Activated CD8-positive, alpha-beta T cell treated with anti-CD3 and anti-CD28 coated beads, Interleukin-2, amount 10 ng/mL, durations not matched to agents 7 days and 5 days (primary cell): ENCODE data around the gene DHDH. TPM values are rescaled to one million over a fixed set of nuclear protein-coding genes. Genes with fewer than 3 reads are reported as not detected.
"Not testable (repeated sequence)": the region's sequence is repeated elsewhere in the genome, so short reads cannot be mapped to it uniquely, and the experiment has no call there.

Experiments used
- ATAC-seq: fragments of 150-1000 bp; cut with Tn5 transposase; one replicate; pipeline ENCODE4 v1.10.0; 2021; ENCODE audit warnings: moderate library complexity
- CTCF ChIA-PET: fragments of 350-600 bp; sonication (Branson Sonifier 250); formaldehyde crosslinking; loops from one replicate; lab custom pipeline; 2021; ENCODE audit warnings: antibody characterized with exemption; lab: Charles Lee
- POLR2A ChIA-PET: fragments of 350-600 bp; sonication (Branson Sonifier 250); formaldehyde crosslinking; loops from one replicate; lab custom pipeline; 2021; ENCODE audit warnings: antibody characterized with exemption; lab: Charles Lee
- DNase-seq: peaks from one replicate; pipeline ENCODE4 v3.0.0-alpha.2; 2020
- H3K27ac Mint-ChIP-seq: one replicate; pipeline ENCODE4 v1.8.0; 2021; ENCODE audit warnings: mild to moderate bottlenecking, mixed read lengths
- H3K27me3 Mint-ChIP-seq: one replicate; pipeline ENCODE4 v1.8.0; 2021; ENCODE audit warnings: low read depth, mixed read lengths
- H3K36me3 Mint-ChIP-seq: one replicate; pipeline ENCODE4 v1.8.0; 2021; ENCODE audit warnings: low read depth, mixed read lengths
- H3K4me1 Mint-ChIP-seq: one replicate; pipeline ENCODE4 v1.8.0; 2021; ENCODE audit warnings: low read depth, mixed read lengths
- H3K4me3 Mint-ChIP-seq: one replicate; pipeline ENCODE4 v1.8.0; 2021; ENCODE audit warnings: mild to moderate bottlenecking, mixed read lengths
- H3K9me3 Mint-ChIP-seq: one replicate; pipeline ENCODE4 v1.8.0; 2022; ENCODE audit warnings: mixed read lengths; ENCODE audit not compliant: insufficient read depth
- total RNA-seq, 2 experiments: library from RNA; stranded (reverse); gene quantifications; one replicate each; pipeline ENCODE4 v1.2.3, GENCODE V29; 2021

The DHDH gene
- total RNA-seq: 1 to 10 TPM; 1.6 to 1.9 TPM

DNA sequence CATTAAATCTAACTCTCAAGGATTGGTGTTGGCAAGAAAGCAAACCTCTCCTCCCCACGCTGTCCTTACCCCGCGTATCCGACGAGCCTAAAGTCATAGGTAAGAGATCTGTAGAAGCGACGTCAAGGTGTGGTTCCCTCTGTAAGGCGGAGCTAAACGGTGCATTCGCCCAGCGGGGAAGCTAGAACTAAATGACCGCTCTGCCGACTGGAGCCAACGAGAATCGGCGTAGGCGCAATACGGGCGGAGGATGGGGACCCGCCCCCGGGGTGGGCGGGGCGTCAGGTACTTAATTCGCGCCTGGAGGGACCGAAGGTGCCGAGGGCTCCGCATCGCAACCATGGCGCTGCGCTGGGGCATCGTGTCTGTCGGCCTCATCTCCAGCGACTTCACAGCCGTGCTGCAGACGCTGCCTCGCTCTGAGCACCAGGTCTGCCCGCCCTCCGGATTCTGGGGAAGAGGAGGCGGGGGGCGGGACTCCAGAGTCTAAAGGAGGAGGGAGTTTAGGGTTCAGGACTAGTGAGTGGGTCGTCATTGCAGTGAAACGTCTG, at the start of gene DHDH:
TSS of gene DHDH (plus strand) at position 318 of the 551 bp plus-strand sequence. CDS start at position 341, 23 bp downstream.
- Mint-ChIP-seq H3K27ac (peak within 1 kb of the TSS; percentile 73), H3K4me1 (peaks cover 14% of the 10 kb centered on the region), H3K9me3 (no peaks in the 10 kb centered on the region), H3K4me3 (peak within 1 kb of the TSS; percentile 79), H3K27me3 (peaks cover 3% of the 10 kb centered on the region), H3K36me3 (no peaks in the 10 kb centered on the region)
- ChIA-PET CTCF (interaction anchor here (1.0 to 2.1 kb wide), 6 partner anchors 10 to 145 kb away, joined by 4 to 17 read pairs (median 4); partner anchors contain the start of genes GYS1 and RUVBL2), POLR2A (interaction anchor here (0.9 to 1.5 kb wide), 5 partner anchors 21 to 59 kb away, joined by 3 to 5 read pairs (median 3); partner anchors contain the start of gene NUCB1)
- ATAC-seq (peak; percentile 99), DNase-seq (peak; percentile 92)

GRCh38 chr19:48883726-48884125, 49.8 kb upstream of the DHDH start:
- no peaks in the 10 kb centered on the region for H3K27me3 Mint-ChIP-seq
- H3K9me3 Mint-ChIP-seq: no peaks in the 10 kb centered on the region
- H3K4me1 Mint-ChIP-seq: peaks cover 3% of the 10 kb centered on the region
- H3K27ac Mint-ChIP-seq: no peak overlapping the region
- no peak for DNase-seq
- no peak overlapping the region for H3K4me3 Mint-ChIP-seq
- peaks cover 3% of the 10 kb centered on the region for H3K36me3 Mint-ChIP-seq
- no peak for ATAC-seq
- POLR2A ChIA-PET: no interaction called here
- CTCF ChIA-PET: no interaction called here

GRCh38 chr19:48887861-48888612, 45.5 kb upstream of the DHDH start:
- H3K36me3 Mint-ChIP-seq: no peaks in the 10 kb centered on the region
- CTCF ChIA-PET: interaction anchor here (2.5 kb wide), 1 partner anchor 12 kb away, joined by 10 read pairs; the partner anchor contains the start of gene NUCB1
- H3K9me3 Mint-ChIP-seq: no peaks in the 10 kb centered on the region
- no peaks in the 10 kb centered on the region for H3K4me1 Mint-ChIP-seq
- ATAC-seq (no peak), DNase-seq (no peak)
- H3K27me3 Mint-ChIP-seq: peaks cover 11% of the 10 kb centered on the region
- no peak overlapping the region for H3K27ac Mint-ChIP-seq
- POLR2A ChIA-PET: interaction anchor here (1.1 kb wide), 1 partner anchor 12 kb away, joined by 3 read pairs; no protein-coding TSS in a partner anchor
- no peak overlapping the region for H3K4me3 Mint-ChIP-seq

GRCh38 chr19:48889496-48889895, 44.0 kb upstream of the DHDH start:
- H3K9me3 Mint-ChIP-seq, DNase-seq, ATAC-seq, CTCF ChIA-PET, H3K4me3 Mint-ChIP-seq, H3K27ac Mint-ChIP-seq, H3K36me3 Mint-ChIP-seq, H3K4me1 Mint-ChIP-seq: not testable (repeated sequence)
- POLR2A ChIA-PET: interaction anchor here (1.1 kb wide), 1 partner anchor 10 kb away, joined by 3 read pairs; no protein-coding TSS in a partner anchor
- H3K27me3 Mint-ChIP-seq: peaks cover 15% of the 10 kb centered on the region

DNA sequence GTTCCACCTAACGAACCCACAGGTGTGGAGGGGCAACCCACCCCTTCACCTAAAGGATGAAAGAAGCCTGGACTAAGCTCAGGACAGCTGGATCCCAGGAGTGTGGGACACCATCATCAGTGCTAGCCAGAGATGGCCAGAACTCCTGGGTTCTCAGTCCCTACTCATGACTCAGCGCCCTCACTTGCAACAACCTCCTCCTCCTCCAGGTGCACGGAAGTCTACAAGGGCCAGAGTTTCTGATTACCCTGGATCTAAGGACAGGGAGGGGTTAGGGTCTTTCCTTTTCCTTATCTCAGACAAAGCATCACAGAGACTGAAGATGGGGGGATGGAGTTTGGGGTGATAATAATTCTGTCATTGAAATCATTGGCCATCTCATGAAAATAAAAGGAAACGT, 42.9 kb upstream of the DHDH start:
- H3K4me1 Mint-ChIP-seq: peaks cover 8% of the 10 kb centered on the region
- ATAC-seq (no peak), DNase-seq (no peak)
- peaks cover 25% of the 10 kb centered on the region for H3K27me3 Mint-ChIP-seq
- ChIA-PET POLR2A (no interaction called here), CTCF (no interaction called here)
- H3K27ac Mint-ChIP-seq: no peak overlapping the region
- no peaks in the 10 kb centered on the region for H3K36me3 Mint-ChIP-seq
- H3K9me3 Mint-ChIP-seq: no peaks in the 10 kb centered on the region
- no peak overlapping the region for H3K4me3 Mint-ChIP-seq

DNA sequence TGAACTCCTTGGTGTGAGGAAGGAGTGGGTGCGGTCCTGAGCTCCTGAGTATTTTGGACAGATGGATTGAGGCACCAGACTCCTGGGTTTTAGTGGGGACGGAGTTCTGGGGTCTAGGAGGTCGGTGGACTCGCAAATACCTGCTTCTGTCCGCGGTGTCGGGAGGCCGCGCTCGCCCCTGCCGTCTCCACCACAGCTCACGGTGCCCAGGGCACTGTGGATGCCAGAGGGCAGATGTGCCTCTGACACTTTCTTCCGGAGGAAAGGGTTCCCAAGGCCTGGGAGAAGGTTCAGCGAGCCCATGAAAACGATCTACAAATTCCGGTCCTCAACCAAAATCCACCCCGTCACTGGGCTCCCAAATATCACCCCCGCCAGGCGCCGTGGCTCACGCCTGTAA, 38.3 kb upstream of the DHDH start:
- H3K4me1 Mint-ChIP-seq: peaks cover 26% of the 10 kb centered on the region
- H3K36me3 Mint-ChIP-seq: peaks cover 2% of the 10 kb centered on the region
- H3K27me3 Mint-ChIP-seq: peaks cover 24% of the 10 kb centered on the region
- H3K9me3 Mint-ChIP-seq: no peaks in the 10 kb centered on the region
- ATAC-seq: no peak
- no peak overlapping the region for H3K27ac Mint-ChIP-seq
- CTCF ChIA-PET: interaction anchor here (0.7 to 1.4 kb wide), 2 partner anchors 10 to 304 kb away, joined by 3 to 4 read pairs; no protein-coding TSS in a partner anchor
- H3K4me3 Mint-ChIP-seq: peak overlapping the region; percentile 15
- no peak for DNase-seq
- POLR2A ChIA-PET: no interaction called here

- ChIA-PET POLR2A (interaction anchor here (0.8 to 1.4 kb wide), 3 partner anchors 15 to 24 kb away, joined by 3 to 8 read pairs (median 5); partner anchors contain the start of gene PPP1R15A), CTCF (interaction anchor here (0.6 to 1.4 kb wide), 4 partner anchors 11 to 303 kb away, joined by 3 to 4 read pairs (median 3); no protein-coding TSS in a partner anchor)
- ATAC-seq (peak; percentile 32), DNase-seq (peak; percentile 71)
- Mint-ChIP-seq H3K27me3 (peaks cover 24% of the 10 kb centered on the region), H3K9me3 (no peaks in the 10 kb centered on the region), H3K36me3 (peaks cover 12% of the 10 kb centered on the region), H3K4me1 (peaks cover 30% of the 10 kb centered on the region), H3K27ac (no peak overlapping the region), H3K4me3 (peak overlapping the region; percentile 51)
Observed at GRCh38 chr19:48896191-48896720, 37.2 kb upstream of the DHDH start.

DNA sequence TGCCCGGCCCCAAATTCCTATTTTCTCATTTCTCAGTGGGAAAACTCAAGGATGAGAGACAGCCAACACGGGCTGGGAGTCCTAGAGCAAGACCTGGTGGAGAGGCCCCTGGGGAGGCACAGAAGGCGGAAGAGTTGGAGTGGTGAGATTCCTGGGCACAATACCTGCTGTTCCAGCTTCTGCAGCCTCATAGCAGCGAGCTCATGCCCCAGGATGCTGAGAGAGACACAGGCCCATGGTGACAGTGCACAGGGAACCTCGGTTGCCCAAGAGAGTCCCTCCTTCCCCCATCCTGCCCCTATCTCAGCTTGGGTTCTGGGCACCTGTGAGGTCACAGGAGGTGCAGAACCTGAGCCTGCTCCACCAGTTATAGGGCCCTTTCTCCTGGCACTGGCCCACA, 36.3 kb upstream of the DHDH start:
- DNase-seq (no peak), ATAC-seq (no peak)
- Mint-ChIP-seq H3K27me3 (peaks cover 20% of the 10 kb centered on the region), H3K27ac (no peak overlapping the region), H3K4me3 (no peak overlapping the region), H3K4me1 (peaks cover 37% of the 10 kb centered on the region), H3K36me3 (peaks cover 19% of the 10 kb centered on the region), H3K9me3 (no peaks in the 10 kb centered on the region)
- POLR2A ChIA-PET: interaction anchor here (1.3 to 1.4 kb wide), 2 partner anchors 21 to 25 kb away, joined by 5 to 8 read pairs; partner anchors contain the start of gene PPP1R15A
- CTCF ChIA-PET: no interaction called here

GRCh38 chr19:48899386-48899749, 34.1 kb upstream of the DHDH start:
- H3K27ac Mint-ChIP-seq: peak overlapping the region; percentile 96
- not testable (repeated sequence) for ATAC-seq, DNase-seq, H3K9me3 Mint-ChIP-seq, H3K4me3 Mint-ChIP-seq
- H3K27me3 Mint-ChIP-seq: peaks cover 13% of the 10 kb centered on the region
- peaks cover 43% of the 10 kb centered on the region for H3K4me1 Mint-ChIP-seq
- ChIA-PET POLR2A (interaction anchor here (0.7 to 3.8 kb wide), 10 partner anchors 11 to 104 kb away, joined by 3 to 74 read pairs (median 4); partner anchors contain the start of genes BAX, DHDH, GYS1 and PPP1R15A), CTCF (interaction anchor here (0.8 to 2.4 kb wide), 9 partner anchors 12 to 104 kb away, joined by 3 to 17 read pairs (median 5); partner anchors contain the start of gene PPP1R15A)
- H3K36me3 Mint-ChIP-seq: peaks cover 29% of the 10 kb centered on the region

DNA sequence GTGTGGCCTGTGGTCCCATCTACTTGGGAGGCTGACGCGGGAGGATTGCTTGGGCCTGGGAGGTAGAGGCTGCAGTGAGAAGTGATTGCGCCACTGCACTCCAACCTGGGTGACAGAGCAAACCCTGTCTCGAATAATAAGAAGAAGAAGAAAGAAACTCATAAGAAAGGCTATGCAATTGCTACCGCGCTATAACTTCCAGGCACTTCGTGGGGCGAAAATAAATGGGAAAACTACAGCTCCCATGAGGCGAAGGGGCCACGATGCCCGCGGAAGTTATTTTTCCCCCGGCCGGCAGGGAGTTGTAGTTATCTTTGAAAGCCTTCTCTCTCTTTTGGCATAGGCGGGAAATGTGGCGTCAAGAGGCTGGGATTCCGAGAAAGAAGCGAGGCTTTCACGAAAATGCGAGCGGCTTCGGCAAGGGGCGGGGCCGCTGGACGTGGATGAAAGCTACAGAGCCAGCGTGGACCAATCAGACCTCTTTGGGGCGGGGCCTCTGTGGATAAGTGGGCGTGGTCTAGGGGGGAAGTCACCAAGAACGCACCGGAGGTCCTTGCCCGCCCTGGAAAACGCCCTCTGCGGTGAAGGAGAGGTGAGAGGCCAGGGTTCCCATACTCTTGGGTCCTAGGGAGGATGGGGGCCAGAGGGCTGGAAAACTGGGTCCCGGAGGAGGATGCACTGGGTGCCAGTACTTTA, 33.6 kb upstream of the DHDH start, which contains the start of gene NUCB1:
TSS of gene NUCB1 (plus strand) at position 532 of the 696 bp plus-strand sequence. CDS start 485 bp downstream, outside the sequence.
- ATAC-seq: peak; percentile 92
- H3K9me3 Mint-ChIP-seq: no peaks in the 10 kb centered on the region
- ChIA-PET POLR2A (interaction anchor here (0.7 to 3.8 kb wide), 13 partner anchors 11 to 105 kb away, joined by 3 to 74 read pairs (median 5); partner anchors contain the start of genes BAX, DHDH, FTL and GYS1), CTCF (interaction anchor here (0.8 to 2.4 kb wide), 14 partner anchors 13 to 105 kb away, joined by 3 to 17 read pairs (median 4); partner anchors contain the start of genes GYS1, PPP1R15A and RUVBL2)
- H3K27ac Mint-ChIP-seq: peak within 1 kb of the TSS; percentile 96
- DNase-seq: peak; percentile 100
- H3K4me3 Mint-ChIP-seq: peak within 1 kb of the TSS; percentile 98
- peaks cover 42% of the 10 kb centered on the region for H3K4me1 Mint-ChIP-seq
- peaks cover 35% of the 10 kb centered on the region for H3K36me3 Mint-ChIP-seq
- peaks cover 8% of the 10 kb centered on the region for H3K27me3 Mint-ChIP-seq
